Neural progenitor cell (in vitro differentiated cells): ENCODE data around the gene COL25A1.

Experiments
- CTCF ChIP-seq: fragments of 200-600 bp; sonication (generic); IDR thresholded peaks from 2 replicates; pipeline ENCODE4 v1.5.1; 2017; ENCODE audit warnings: antibody characterized with exemption, mild to moderate bottlenecking
- EZH2 ChIP-seq: fragments of 200-600 bp; sonication (generic); IDR thresholded peaks from 2 replicates; pipeline ENCODE4 v1.6.1; 2017; ENCODE audit warnings: antibody characterized with exemption, mild to moderate bottlenecking, moderate library complexity

GRCh38 chr4:109234596-109234995 lies 67.9 kb downstream of the COL25A1 start:
- TF ChIP-seq CTCF (no peak), EZH2 (no peak)
